GM21717 (cell line): ENCODE data around the gene DDX11.
A peak's percentile ranks its signal among the peaks of the same experiment; 100 is the strongest.
"Not testable (repeated sequence)": the region's sequence is repeated elsewhere in the genome, so short reads cannot be mapped to it uniquely, and the experiment has no call there.

ENCODE experiments used
- ATAC-seq: cut with Tn5 transposase; IDR thresholded peaks from one replicate; pipeline ENCODE4 v1.9.1; 2021; ENCODE audit warnings: mild to moderate bottlenecking, moderate library complexity; ENCODE audit not compliant: unreplicated experiment

DDX11 gene

GRCh38 chr12:31098363-31098762, 24.7 kb downstream of the DDX11 start:
- ATAC-seq: not testable (repeated sequence)

GRCh38 chr12:31098771-31099170, 25.1 kb downstream of the DDX11 start:
- not testable (repeated sequence) for ATAC-seq

DNA sequence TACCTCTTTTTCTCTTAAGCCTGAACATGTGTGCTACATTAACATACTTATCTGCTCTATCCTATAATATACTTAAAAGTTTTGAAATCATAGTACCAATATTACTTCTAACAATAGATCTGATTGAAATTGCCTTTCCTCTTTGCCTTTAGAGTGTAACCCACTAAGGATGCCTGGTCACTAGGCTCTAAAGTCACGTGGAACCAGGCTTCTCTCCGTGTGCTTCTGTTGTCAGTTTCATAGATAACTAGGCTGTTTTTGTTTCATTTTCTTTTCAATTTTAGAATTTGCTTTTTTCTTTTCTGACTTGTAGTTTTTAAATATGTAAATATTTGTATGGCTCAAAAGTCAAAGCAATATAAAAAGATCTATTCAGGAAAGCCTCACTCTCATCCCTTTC, 25.8 kb downstream of the DDX11 start:
- ATAC-seq: not testable (repeated sequence)

DNA sequence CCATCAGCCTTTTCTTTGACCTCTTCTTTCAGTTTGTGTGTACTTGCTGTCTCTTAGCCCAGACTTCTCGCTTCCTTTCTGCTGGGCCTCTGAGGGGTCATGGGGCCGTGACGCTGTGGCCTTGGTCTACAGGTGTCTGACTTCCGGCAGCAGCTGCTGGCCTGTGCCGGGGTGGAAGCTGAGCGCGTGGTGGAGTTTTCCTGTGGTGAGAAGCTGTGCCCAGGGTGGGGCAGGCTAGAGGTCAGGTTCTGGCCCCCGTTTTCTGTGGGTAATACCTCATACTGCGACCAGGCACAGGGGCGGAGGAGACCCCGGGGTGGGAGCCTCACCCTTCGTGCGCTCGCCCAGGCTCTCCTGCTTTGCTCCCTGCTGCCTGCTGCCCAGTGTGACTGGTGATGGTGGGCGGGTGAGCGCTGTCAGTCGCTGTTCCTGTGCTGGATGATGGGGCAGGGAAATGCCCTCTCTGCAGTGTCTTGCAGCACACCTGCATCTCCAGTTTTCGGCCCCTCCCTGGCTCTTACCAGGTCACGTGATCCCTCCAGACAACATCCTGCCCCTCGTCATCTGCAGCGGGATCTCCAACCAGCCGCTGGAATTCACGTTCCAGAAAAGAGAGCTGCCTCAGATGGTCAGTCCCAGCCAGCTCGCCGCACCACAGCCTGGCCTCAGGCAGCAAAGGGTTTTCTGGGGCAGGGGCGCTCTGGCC, 27.0 kb downstream of the DDX11 start:
- peak; percentile 65 for ATAC-seq

- ATAC-seq: not testable (repeated sequence)
These were observed 28.5 kb downstream of the DDX11 start for GRCh38 chr12:31102125-31102524.

- not testable (repeated sequence) for ATAC-seq
These were observed 28.9 kb downstream of the DDX11 start for GRCh38 chr12:31102596-31102995.

- not testable (repeated sequence) for ATAC-seq
These were observed 29.9 kb downstream of the DDX11 start for GRCh38 chr12:31103561-31103975.

DNA sequence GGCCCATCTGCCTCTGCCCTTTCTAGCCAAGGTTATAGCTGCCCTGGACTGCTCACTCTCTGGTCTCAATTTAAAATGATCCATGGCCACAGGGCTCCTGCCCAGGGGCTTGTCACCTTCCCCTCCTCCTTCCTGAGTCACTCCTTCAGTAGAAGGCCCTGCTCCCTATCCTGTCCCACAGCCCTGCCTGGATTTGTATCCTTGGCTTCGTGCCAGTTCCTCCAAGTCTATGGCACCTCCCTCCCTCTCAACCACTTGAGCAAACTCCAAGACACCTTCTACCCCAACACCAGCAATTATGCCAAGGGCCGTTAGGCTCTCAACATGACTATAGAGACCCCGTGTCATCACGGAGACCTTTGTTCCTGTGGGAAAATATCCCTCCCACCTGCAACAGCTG, 30.6 kb downstream of the DDX11 start:
- not testable (repeated sequence) for ATAC-seq

DNA sequence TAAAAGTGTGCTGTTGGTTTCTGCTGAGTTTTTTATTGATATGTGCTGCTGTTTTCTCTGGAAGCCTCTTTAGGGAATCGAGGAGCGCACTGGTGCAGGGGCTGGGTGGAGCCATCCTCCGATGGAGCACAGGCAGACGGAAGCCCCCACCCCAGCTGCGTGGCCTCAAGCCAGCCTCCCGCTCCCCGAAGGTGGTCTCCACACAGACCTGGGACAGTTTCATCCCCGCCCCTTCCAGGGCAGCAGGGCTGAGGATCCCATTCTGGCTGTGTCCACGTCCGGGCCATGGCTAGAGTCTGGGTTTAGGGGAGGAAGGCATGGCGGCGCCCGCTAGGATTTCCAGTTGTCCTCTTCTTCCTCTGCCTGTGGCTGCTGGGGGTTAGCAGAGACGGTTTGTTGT, 31.1 kb downstream of the DDX11 start:
- ATAC-seq: not testable (repeated sequence)

GRCh38 chr12:31105668-31106067, 32.0 kb downstream of the DDX11 start:
- ATAC-seq: no peak

GRCh38 chr12:31106101-31106803, 32.6 kb downstream of the DDX11 start:
- no peak for ATAC-seq

DNA sequence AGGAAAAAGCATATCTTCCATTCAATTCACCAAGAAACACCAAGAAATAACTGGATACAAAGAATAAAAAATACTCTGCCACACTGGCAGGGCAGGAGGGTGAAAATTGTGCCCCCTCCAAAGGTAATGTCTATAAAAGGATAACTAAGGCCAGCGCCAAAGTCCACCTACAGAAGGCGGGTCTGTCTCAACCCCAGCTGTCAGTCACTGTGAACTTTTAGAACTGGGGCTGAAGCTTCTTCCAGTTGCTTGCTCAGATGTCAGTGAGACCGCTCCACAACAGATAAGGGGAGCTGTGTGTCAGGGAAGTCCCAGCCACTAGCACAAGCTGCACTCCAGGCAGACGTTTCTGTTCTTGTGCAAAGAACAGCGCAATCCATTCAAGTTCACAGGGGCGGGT, 36.1 kb downstream of the DDX11 start:
- ATAC-seq: not testable (repeated sequence)

DNA sequence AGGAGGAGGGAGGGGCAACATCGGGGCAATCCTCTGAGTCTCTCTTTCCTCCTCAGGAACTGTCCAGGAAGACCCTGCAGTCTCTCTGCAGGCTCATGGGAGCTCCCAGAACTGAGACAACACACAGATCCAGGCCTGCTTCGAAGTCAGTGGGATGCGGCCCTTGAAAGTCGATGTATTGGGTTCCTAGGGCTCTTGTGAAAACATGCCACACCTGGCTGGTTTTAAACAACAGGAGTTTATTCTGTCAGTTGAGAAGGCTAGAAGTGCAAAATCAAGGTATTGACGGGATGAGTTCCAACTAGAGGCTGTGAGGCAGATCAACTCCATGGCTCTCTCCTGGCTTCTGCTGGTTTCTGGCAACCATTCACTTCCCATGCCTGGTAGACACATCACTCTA, 36.6 kb downstream of the DDX11 start:
- ATAC-seq: not testable (repeated sequence)

DNA sequence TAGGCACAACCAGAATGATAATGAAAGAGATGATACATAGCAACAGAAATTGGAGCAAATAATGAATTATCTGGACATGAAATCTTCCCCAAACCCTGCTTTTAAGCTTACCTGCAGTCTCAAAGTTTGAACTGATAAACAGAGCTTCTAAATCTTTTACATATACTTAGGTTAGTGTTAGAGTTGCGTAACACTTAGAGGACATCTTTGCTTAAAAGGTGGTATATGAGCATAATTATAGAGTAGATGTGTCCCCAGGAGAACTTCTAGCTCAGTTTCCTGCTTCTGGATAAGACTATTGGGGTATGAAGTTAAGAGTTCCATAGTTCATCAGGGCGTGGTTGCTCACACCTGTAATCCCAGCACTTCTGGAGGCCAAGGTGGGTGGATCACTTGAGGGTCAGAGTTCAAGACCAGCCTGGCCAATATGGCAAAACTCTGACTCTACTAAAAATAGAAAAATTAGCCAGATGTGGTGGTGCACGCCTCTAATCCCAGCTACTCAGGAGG, 41.5 kb downstream of the DDX11 start:
- ATAC-seq: not testable (repeated sequence)

DNA sequence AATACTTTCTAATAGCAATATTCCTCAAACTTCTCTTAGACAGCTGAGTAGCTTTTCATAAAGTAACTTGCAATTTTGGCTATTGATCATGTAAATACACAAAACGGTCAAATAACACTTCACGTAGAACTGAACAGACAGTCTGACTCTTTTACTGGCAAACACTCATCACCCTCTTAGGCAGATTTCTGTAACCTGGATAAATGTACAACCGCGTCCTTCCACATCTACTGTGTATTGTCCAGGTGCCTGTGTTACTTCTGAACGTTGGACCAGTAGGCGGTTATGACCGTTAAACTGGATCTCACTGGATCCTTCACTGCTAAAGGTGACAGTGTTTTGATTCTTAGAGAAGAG, 43.2 kb downstream of the DDX11 start:
- peak; percentile 17 for ATAC-seq

DNA sequence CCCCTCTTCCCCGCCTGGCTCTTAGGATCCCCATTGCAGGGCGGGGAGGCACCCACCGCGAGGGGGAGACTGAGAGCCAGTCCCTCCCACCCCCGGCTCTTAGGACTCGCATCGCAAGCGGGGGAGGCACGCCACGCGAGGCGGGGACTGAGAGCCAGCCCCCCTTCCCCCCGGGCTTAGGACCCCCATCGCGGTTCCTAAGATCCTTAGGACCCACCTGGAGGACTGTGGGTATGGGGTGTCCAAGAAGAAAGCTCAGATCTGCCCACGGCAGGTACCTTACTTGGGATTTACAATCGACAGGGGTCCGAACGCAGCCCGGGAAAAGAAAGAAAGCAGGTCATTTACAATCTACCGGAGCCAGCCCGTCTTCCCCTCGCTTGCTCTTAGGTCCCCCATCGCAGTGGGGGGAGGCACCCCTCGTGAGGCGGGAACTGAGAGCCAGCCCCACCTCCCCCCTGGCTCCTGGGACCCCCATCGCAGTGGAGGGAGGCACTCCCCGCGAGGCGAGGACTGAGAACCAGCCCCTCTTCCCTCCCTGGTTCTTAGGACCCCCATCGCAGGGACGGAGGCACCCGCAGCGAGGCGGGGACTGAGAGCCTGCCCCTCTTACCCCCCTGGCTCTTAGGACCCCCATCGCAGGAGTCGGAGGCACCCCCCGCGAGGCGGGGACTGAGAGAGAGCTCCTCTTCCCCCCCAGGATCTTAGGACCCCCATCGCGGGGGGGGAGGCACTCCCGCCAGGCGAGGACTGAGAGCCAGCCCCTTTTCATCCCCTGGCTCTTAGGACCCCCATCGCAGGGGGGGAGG, 43.7 kb downstream of the DDX11 start:
- peak; percentile 58 for ATAC-seq

- no peak for ATAC-seq
These were observed 44.9 kb downstream of the DDX11 start for GRCh38 chr12:31118347-31119191.

DNA sequence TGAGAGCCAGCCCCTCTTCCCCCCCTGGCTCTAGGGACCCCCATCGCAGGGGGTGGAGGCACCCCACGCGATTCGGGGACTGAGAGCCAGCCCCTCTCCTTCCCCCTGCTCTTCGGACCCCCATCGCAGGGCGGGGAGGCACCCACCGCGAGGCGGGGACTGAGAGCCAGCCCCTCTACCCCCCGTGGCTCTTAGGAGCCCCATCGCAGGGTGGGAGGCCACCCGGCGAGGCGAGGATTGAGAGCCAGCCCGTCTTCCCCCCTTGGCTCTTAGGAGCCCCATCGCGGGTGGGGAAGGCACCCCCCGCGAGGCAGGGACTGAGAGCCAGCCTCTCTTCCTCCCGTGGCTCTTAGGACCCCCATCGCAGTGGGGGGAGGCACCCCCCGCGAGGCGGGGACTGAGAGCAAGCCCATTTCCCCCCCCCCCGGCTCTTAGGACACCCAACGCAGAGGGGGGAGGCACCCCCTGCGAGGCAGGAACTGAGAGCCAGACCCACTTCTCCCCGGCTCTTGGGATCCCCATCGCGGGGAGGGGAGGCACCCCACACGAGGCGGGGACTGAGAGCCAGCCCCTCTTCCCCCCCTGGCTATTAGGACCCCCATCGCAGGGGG, 45.6 kb downstream of the DDX11 start:
- ATAC-seq: no peak

DNA sequence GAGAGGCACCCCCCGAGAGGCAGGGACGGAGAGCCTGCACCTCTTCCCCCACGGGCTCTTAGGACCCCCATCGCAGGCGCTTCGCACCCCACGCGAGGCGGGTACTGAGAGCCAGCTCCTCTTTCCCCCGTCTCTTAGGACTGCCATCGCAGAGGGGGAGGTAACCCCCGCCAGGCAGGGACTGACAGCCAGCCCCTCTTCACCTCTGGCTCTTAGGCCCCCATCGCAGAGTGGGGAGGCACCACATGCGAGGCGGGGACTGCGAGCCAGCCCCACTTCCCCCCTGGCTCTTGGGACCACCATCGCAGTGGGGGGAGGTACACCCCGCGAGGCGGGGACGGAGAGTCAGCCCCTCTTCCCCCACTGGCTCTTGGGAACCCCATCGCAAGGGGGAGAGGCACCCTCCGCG, 46.1 kb downstream of the DDX11 start:
- no peak for ATAC-seq

DNA sequence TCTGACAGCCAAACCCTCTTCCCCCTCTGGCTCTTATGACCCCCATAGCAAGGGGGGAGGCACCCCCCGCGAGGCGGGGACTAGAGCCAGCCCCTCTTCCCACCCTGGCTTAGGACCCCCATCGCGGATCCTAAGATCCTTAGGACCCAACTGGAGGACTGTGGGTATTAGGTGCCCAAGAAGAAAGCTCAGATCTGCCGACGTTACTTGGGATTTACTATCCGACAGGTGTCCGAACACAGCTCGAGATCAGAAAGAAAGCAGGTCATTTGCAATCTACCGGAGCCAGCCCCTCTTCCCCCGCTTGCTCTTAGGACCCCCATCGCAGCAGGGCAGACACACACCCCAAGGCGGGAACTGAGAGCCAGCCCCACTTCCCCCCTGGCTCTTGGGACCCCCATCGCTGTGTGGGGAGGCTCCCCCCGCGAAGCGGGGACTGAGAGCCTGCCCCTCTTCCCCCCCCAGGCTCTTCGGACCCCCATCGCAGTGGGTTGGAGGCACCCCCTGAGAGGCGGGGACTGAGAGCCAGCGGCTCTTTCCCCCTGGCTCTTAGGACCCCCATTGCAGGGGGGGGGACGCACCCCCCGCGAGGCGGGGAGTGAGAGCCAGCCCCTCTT, 46.8 kb downstream of the DDX11 start:
- no peak for ATAC-seq
